Left renal cortex interstitium (tissue), 4 donors: ENCODE measurements around the gene ZNF773. TPM values are rescaled to one million over a fixed set of nuclear protein-coding genes. Genes with fewer than 3 reads are reported as not detected.
"Not testable (repeated sequence)": the region's sequence is repeated elsewhere in the genome, so short reads cannot be mapped to it uniquely, and the experiment has no call there.

Experiments used
- DNase-seq, 4 donors: peaks; one replicate each; pipeline ENCODE4 v3.0.0-alpha.2; 2013; ENCODE audit warnings: low read depth in 4 of 4, low spot score in 2 of 4, missing footprints in 1 of 4
- polyA plus RNA-seq, 4 donors: library from polyadenylated mRNA; unstranded; fragments of 120-200 nt; gene quantifications; one replicate each; pipeline ENCODE4 v1.2.1, GENCODE V29; 2013; ENCODE audit not compliant: insufficient read length in 4 of 4

The ZNF773 gene
- 10 to 100 TPM; 11.2 to 16.9 (median 12.3) TPM for polyA plus RNA-seq

- DNase-seq: peak; percentile 50 to 95 (median 84)
These were observed at the start of gene ZNF773 for GRCh38 chr19:57499680-57500395. Gene ZNF773 (plus strand): TSS chr19:57499938. CDS start chr19:57500081, 143 bp downstream.

DNA sequence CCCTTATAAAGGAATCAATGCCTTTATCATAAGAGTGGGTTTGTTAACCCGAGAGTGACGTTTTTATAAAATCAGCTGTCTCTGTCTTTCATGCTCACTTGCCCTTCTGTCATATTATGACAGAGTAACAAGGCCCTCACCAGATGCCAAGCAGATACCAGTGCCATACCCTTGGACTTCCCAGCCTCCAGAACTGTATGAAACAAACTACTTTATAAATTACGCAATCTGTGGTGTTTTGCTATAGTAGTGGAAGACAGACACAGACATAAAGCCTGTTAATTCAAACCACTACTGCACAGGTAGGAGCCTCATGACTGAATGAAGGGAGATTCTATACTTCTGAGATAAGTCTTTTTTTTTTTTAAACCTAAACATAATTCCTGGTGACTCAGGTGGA is 47.4 kb upstream of the ZNF773 start:
- DNase-seq: no peak

- DNase-seq: no peak
These were observed 33.9 kb upstream of the ZNF773 start for GRCh38 chr19:57465680-57466381.

- DNase-seq: no peak
These were observed 33.2 kb upstream of the ZNF773 start for GRCh38 chr19:57466489-57466888.

DNA sequence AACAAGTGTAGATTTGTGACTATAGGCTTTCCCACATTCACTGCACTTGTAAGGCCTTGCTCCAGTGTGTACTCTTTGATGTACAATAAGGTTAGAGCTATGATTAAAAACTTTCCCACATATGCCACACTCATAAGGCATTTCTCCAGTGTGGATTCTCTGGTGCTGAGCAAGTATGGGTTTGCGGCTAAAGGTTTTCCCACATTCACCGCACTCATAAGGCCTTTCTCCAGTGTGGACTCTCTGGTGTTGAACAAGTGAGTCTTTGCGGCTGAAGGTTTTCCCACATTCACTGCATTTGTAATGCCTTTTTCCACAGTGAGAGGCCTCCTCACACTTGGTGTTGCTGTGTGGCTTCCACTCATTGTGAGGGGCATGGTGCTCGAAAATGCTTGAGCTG is 26.1 kb upstream of the ZNF773 start:
- DNase-seq: no peak

DNA sequence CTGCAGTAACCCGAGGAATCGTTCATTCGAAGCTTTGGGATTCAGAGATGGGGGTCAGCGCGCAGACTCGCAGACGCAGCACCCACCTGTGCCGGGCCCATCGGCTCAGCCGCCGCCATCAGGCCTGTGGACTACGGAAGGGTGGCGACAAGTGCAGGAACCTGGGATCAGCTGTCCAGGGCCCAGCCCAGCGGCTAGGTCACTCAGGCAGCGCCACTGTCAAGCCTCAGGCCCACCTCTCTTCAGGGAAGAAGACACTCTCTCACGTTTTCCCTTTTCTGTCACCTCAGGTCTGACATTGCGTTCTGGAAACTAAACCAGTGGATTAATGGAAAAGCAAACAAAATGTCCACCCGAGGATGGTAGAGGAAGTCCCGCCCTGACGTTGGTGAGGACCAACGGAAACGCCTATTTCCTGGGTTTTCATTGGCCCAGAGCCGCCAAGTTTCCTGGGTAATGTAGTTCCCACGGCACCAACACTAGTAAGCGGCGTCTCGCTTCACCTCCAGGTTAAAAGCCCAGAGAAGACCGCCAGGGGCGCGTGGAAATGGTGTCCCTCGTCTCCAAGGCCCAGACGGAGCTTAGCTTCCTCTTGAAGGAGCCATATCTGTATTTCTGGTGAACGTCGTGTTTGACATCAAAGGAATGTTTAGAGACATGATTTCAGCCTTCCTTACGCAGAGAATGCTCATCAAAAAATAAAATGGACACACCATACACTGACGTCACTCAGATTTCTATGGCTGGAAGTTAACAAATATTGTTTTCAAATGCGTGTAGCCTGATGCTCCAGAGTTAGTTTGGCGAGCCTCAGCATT is 22.3 kb upstream of the ZNF773 start, which contains the start of gene ZNF772:
Gene ZNF772 (minus strand): TSS at position 376 of the 818 bp plus-strand sequence. CDS start 257 bp downstream, at position 119.
- peak; percentile 86 to 95 (median 89) for DNase-seq

- DNase-seq: peak; percentile 79 to 90 (median 84)
These were observed 12.1 kb upstream of the ZNF773 start, which contains the start of gene ZNF419 for GRCh38 chr19:57487477-57488298. Gene ZNF419 (plus strand): TSS chr19:57487750. CDS start chr19:57487951, 201 bp downstream.

DNA sequence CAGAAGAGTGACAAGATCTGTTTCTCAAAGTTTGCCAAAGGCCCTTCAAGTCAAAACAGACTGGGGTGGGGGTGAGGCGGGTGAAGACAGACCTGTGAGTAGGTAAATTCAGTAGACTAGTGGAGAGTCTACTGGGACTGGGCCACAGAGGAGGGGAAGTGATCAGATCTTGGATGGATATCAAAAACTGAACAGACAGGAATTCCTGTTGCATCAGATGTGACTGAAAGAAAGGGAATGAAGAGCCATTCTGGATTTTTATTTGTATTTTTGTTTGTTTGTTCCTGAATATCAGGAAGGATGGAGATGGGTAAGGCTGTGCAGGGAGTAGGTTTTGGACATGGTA is 11.5 kb upstream of the ZNF773 start:
- DNase-seq: not testable (repeated sequence)

DNA sequence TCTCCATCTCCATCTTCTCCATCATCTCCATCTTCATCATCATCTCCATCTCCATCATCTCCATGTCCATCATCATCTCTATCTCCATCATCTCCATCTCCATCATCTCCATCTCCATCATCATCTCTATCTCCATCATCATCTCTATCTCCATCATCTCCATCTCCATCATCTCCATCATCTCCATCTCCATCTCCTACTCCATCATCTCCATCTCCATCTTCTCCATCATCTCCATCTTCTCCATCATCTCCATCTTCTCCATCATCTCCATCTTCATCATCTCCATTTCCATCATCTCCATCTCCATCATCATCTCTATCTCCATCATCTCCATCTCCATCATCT is 432 bp upstream of the ZNF773 start:
- DNase-seq: not testable (repeated sequence)

DNA sequence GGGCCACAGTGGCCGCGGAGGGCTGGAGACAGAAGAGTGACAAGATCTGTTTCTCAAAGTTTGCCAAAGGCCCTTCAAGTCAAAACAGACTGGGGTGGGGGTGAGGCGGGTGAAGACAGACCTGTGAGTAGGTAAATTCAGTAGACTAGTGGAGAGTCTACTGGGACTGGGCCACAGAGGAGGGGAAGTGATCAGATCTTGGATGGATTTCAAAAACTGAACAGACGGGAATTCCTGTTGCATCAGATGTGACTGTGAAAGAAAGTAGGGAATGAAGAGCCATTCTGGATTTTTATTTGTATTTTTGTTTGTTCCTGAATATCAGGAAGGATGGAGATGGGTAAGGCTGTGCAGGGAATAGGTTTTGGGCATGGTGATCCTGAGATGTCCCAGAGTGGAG is 662 bp downstream of the ZNF773 start:
- DNase-seq: not testable (repeated sequence)

DNA sequence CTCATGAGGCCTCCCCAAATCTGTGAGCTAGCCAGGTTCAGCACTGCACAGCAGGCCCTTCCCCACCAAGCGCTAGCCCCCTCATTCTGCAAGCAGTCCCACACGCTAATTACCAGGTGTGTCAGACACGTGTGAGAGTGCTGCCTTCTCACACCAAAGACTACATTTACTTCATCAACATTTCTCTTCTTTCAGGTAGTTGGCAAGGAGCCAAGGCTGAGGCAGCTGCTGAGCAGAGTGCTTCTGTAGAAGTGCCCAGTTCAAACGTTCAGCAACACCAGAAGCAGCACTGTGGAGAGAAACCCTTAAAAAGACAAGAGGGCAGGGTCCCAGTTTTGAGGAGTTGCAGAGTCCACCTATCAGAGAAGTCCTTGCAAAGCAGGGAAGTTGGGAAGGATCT is 6.4 kb downstream of the ZNF773 start:
- DNase-seq: no peak

DNA sequence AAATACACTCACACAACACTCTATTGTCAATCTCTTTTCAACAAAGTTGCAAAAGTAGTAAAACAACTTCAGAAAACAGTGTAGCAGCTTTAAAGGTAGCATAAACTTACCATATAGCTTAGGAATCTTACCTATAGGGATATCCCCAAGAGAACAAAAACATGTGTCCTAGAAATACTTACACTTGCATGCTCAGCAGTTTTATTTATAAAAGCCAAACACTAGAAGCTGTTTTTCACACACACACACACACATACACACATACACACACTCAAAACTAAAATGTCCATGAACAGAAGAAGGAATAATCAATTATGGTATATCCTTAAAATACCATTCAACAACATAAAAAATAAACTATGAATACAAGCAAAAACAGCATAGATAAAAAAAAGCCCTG is 11.7 kb downstream of the ZNF773 start:
- DNase-seq: no peak

DNA sequence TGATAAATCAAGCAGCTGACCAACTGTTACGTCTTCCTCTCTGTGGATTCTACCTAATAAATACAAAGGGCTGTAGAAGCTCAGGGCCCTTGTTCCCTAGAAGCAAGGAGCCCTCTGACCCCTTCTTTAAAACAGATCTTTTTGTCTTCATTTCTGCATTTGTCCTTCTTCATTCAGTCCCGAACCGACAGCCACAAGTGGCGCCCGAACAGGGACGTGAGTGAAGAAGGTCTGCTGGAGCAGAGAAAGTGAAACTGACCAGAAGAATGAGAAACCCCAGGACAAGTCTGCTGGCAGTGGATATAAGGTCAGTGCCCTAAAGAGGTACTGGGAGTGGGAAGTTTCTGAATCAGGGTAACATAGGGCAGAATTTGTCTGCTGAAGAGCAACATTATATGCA is 13.1 kb downstream of the ZNF773 start:
- DNase-seq: no peak

GRCh38 chr19:57515255-57515654 is 15.5 kb downstream of the ZNF773 start:
- no peak for DNase-seq

DNA sequence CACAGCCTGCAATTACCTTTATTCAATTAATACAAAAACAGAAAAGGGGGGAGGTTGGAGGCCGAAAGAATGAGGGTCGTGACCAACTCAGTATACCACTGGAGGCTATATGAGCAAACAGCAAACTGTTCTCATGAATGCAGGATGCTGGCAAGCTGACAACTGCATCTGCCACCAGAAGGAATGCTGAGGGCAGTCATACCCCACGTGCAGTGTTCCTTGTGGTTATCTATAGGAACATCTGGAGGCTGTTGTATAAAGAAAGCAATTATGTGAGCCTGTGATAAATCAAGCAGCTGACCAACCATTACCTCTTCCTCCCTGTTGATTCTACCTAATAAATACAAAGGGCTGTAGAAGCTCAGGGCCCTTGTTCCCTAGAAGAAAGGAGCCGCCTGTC is 18.3 kb downstream of the ZNF773 start:
- not testable (repeated sequence) for DNase-seq

DNA sequence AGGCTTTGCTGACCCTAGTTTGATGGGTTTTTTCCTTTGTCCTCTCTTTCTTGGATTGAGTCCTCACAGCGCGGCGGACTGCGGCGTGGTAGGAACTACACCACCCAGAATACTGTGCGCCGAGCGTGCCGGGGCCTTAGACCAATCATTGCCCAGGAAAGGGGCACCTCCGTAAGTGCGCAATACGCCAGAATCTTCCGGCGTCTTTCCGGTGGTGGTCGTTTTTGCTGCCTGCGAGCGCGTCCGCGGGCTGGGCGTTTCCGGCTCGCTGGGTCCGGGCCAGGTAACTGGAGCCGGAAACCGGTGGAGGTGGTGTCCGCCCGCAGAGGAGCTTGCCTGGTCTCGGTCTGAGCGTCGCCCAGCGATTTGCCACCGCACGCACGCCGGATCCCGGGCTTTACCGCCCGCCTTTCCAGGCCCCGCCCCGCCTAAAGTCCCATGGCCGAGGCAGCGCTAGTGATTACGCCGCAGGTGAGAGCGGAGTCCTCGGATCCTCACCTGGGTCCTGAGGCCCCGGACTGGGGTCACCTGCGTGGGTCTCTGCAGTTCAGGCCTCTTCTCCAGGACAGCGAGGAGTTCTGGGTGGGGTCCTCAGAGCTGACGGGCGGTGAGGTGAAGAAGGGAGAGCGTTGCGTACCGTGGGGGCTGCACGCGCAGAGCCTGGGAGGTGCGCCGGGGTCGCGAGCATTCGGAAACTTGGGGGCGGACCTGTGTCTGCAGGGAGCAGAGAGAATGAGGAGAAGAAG is 27.6 kb downstream of the ZNF773 start, which contains the start of gene ZNF549:
Gene ZNF549 (plus strand): TSS at position 221 of the 746 bp plus-strand sequence. CDS start 218 bp downstream, at position 439.
- peak; percentile 56 to 89 (median 79) for DNase-seq

- no peak for DNase-seq
These were observed 38.3 kb downstream of the ZNF773 start for GRCh38 chr19:57537953-57538547.

GRCh38 chr19:57546513-57546912 is 46.8 kb downstream of the ZNF773 start:
- DNase-seq: no peak

DNA sequence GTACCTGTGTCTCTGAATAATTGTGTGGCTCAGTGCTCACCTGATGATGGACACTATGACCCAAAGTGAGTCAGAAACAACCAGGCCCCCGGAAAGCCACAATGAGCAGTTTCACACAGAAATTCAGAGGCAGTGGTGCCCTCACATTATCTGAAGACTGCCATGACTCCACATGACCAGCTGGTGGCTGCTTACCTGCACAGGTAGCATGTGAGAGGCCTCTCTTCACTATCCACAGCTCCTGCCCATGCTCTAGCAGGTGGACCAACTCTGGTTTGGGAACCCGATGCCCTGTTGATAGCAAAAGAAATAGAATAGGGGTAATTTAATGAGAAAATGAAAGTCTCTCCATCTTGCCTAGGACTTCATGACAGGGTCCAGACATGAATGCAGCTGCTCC is 52.7 kb downstream of the ZNF773 start:
- no peak for DNase-seq
